ENCODE results near the gene PPP1R14C. TPM values are rescaled to one million over a fixed set of nuclear protein-coding genes. Genes with fewer than 3 reads are reported as not detected.

The PPP1R14C gene, protein sequence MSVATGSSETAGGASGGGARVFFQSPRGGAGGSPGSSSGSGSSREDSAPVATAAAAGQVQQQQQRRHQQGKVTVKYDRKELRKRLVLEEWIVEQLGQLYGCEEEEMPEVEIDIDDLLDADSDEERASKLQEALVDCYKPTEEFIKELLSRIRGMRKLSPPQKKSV
- total RNA-seq (2014; rRNA removed; shearing (Covaris generic)) = not detected in 2 replicates
- not detected in 2 replicates for polyA plus RNA-seq (2014; cell fraction: nucleus; rRNA removed)

DNA sequence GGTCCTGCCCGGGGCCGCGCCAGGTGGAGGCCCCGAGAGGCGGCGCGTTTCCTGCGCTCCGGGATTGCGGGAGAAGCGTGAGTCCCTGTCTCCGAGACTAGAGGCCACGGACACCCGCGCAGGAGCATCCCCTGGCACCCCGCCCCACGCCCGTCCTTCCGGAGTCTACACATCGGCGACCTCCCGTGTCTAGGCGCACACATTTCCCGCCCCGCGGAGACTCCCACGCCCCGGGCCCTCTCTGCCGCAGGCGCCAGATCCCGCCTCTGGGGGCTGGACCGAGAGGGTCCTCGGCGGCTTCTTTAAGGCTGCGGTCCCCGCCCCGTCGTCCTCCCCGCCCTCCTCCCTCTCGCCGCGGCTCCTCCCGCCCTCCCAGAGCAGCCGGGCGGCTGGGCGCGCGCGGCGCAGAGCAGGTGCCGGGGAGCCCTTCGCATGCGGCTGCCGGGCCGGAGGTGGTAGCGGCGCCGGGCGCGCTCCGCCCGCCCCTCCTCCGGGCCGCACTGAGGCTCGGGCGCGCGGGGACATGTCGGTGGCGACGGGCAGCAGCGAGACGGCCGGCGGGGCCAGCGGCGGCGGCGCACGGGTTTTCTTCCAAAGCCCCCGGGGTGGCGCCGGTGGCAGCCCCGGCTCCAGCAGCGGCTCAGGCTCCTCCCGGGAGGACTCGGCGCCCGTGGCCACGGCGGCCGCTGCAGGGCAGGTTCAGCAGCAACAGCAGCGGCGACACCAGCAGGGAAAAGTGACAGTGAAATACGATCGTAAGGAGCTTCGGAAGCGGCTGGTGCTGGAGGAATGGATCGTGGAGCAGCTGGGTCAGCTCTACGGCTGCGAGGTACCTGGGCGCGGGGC lies at the start of gene PPP1R14C:
TSS of gene PPP1R14C (plus strand) at position 375 of the 846 bp plus-strand sequence. CDS start at position 524, 149 bp downstream.
- DNase-seq (ENCODE audit: extremely low read depth, low read depth) = no peak

DNA sequence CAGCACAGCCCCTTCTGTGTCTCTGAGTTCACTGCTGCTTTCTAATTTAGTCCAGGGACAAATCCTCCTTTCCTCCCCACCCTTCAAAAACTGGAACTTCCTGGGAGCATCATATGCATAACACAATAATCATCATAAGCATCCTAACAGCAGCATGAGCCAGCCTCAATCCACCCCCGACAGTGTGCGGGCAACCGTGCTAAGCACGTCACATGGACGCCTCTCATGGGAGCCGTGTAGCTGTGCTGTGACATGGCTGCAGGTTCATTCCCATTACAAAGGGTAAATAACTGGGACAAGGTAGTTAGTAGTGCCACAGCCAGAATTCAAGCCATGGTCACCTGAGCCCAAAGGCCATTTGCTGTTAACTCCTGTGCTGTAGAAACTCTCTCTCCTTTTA lies 49.4 kb upstream of the PPP1R14C start:
- no peak for DNase-seq (ENCODE audit: extremely low read depth, low read depth)

DNA sequence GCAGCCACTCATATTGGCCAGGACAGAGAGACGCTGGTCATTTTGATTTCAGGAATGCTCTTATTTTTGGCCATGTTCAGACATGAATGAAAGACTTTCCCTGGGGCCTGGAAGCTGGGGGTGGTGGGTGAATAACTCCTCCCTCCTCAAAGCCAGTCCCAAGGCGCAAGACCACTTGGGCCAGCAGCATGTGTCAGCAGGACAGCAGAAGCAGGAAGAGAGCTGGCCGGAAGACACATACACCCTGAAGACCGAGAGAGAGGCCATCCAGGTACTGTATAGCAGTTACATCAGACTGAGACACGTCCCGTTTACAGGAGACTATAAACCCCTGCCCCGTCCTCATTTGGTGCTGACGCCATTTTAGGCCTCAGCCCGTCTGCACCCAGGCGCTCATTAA lies 44.7 kb upstream of the PPP1R14C start:
- DNase-seq (ENCODE audit: extremely low read depth, low read depth) = no peak

DNA sequence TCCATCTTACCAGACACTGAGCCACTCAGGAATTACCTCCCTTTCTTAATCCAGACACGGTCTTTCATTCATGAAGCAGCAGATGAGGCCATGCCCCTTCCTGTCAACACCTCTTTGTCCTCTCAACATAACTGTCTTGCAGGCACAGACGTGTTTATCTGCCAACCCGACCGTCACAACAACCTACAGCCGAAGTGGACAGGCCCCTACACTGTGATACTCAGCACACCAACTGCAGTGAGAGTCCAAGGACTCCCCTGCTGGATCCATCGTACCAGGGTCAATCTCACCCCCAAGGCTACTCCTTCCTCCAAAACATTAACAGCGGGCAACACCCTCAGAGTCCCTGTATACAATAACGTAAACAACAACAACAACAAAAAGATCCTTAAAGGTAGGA lies 43.3 kb upstream of the PPP1R14C start:
- no peak for DNase-seq (ENCODE audit: extremely low read depth, low read depth)

DNA sequence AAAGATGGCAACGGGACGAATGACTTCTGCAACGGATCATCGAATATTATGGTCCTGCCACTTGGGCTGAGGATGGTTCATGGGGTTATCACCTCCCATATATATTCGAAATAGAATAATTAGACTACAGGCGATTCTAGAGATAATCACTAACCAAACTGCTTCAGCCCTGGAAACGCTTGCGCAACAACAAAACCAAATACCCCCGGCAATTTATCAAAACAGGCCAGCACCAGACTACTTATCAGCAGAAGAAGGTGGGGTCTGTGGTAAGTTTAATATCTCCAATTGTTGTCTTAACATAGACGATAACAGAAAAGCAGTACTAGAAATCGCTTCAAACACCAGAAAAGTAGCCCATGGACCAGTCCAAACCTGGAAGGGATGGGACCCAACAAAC lies 42.9 kb upstream of the PPP1R14C start:
- no peak for DNase-seq (ENCODE audit: extremely low read depth, low read depth)

DNA sequence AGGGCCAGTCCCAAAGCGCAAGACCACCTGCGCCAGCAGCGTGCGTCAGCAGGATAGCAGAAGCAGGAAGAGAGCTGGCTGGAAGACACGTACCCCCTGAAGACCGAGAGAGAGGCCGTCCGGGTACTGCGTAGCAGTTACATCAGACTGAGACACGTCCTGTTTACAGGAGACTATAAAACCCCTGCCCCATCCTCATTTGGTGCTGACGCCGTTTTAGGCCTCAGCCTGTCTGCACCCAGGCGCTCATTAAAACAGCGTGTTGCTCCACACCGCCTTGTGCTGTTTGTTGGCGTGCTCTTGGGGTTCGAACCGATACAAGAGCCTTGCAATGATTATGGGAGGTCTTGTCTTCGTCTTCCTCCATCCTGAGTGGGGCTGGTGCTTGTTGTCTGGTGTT lies 42.1 kb upstream of the PPP1R14C start:
- no peak for DNase-seq (ENCODE audit: extremely low read depth, low read depth)

DNA sequence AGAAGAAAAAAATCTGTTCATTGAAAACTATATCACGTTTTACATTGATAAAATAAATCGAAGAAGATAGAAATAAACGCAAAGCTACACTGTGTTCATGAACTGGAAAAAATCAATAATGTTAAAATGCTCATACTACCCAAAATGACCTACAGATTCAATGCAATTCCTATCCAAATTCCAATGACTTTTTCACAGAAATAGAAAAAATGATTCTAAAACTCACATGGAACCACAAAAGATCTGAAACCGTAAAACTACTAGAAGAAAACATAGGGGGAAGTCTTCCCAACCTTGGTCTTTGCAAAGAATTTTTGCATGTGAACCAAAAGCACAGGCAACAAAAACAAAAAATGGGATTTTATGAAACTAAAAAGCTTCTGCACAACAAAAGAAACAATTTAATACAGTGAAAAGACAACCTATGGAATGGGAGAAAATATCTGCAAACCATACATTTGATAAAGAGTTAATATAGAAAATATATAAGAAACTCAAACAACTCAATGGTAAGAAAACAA lies 40.0 kb upstream of the PPP1R14C start:
- no peak for DNase-seq (ENCODE audit: extremely low read depth, low read depth)

DNA sequence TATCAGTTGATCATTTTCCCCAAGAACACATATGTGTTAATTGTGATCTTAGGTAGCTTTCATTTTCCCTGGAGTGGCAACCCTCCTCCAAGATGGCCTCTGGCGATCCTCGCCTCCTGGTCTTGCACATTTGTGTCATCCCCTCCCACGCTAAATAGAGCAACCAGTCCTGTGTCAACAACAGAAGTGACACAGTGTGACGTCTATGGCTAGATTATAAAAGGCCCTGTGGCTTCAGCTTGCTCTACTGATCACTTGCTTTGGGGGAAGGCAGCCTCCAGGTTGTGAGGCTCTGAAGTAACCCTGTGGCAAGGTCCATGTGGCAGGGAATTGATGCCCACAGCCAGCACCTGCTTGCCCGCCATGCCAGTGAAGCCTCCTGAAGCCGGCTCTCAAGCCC lies 30.6 kb upstream of the PPP1R14C start:
- DNase-seq (ENCODE audit: extremely low read depth, low read depth) = no peak

DNA sequence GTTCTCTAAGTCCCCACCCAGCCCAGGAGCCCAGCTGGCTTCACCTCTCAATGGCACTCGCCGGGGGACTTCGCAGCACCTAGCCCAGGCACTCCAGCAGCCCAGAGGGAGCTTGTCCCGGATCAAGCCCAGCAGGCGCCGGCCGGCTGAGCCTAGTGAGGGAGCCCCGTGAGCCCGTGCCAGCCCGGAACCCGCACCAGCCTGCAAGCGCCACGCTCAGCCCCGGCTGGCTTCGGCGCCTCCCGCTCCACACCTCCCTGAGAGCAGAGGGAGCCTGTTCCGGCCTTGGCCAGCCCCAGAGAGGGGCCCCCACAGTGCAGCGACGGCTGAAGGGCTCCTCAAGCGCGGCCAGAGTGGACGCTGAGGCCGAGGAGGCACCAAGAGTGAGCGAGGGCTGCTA lies 27.1 kb upstream of the PPP1R14C start:
- DNase-seq (ENCODE audit: extremely low read depth, low read depth) = no peak

DNA sequence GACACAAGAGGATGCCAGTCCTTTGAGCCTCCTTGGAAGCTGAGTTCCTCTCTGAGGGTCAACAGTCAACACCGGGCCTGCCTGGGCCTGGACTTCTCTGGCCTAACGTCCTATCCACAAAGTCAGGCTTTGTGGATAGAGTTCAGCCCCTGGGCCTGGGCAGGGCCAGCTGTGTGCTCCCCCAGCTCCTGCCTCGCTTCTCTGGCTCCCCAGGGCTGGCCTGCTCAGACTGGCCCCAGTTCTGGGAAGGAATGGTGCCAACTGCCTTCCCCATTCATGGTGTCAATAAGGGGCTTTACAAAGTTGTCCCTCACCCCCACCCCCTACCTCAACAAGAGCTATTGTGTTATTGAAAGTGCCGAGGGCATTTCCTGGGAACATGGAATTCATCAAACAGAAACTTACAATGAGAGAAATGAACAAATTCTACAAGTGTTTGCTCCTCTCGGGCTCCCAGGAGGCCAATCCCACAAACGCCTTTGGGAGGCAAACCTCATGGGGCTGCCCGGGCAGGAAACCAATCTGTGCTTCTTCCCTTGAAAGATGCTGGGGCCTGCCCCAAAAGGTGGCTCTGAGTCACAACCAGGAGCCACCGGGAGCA lies 26.5 kb upstream of the PPP1R14C start:
- no peak for DNase-seq (ENCODE audit: extremely low read depth, low read depth)

DNA sequence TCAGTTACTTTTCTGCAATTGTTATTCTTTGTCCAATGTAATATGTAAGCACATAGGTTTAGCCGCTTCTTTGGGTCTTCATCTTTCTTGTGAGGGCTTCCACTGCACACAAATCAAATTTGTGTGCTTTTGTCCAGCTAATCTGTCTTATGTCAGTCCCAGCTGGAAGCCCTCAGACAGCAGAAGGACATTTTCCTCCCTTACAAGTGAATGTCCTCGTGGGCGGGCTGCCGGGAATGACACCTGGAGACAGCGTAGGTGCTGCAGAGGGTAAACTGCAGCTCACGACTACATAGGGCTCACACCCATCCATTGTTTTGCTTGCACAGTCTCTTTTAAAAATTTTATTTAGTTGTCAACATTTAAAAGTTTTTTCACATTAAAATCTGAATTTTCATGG lies 24.6 kb upstream of the PPP1R14C start:
- no peak for DNase-seq (ENCODE audit: extremely low read depth, low read depth)

DNA sequence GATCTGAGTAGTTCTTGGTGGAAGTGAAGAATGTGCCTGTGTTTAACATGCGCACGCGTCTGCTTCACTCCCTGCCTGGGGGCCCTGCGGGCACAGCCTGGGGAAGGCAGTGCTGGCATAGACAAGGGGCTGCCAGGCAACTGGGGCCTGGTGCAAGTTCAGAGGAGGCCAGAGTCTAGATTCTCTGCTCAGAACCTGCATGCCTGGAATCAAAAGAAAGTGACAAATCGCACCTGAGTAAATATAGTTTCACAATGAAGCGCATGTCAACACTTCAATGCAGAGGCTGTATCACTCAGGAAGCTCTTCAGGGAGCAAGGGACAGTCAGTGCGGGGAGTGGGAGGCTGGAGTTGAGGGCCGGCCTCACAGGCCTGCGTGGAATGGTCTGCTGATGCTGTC lies 24.2 kb upstream of the PPP1R14C start:
- DNase-seq (ENCODE audit: extremely low read depth, low read depth) = no peak

DNA sequence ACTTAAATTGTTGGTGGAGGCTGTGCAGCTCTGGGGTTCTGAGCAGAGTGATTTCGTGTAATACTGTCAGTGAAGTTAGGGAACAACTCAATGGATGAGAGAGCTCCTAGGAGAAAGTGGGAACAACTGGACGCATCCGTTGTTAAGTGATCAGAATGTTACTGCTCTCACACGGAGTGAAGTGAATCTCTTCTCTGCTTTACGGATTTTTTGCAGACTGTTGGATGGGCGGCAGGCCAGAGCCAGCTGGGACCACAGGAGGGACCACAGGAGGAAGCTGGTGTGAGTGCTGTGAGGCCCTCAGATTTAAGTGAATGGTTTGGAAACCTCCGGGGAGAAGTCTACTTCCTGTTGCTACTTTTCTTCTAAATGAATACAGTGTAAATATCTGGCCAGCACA lies 23.7 kb upstream of the PPP1R14C start:
- no peak for DNase-seq (ENCODE audit: extremely low read depth, low read depth)

DNA sequence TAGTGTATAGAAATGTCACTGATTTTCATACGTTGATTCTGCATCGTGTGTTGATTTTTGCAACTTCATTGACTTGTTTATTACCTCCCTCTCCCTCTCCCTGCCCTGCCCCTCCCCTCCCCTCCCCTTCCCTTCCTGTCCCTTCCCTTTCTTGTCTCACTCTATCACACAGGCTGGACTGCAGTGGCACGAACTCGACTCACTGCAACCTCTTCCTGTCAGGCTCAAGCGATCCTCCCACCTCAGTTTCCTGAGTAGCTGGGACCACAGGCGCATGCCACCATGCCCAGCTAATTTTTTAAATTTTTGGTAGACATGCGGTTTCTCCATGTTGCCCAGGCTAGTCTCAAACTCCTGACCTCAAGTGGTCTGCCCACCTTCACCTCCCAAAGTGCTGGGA lies 19.2 kb upstream of the PPP1R14C start:
- no peak for DNase-seq (ENCODE audit: extremely low read depth, low read depth)

DNA sequence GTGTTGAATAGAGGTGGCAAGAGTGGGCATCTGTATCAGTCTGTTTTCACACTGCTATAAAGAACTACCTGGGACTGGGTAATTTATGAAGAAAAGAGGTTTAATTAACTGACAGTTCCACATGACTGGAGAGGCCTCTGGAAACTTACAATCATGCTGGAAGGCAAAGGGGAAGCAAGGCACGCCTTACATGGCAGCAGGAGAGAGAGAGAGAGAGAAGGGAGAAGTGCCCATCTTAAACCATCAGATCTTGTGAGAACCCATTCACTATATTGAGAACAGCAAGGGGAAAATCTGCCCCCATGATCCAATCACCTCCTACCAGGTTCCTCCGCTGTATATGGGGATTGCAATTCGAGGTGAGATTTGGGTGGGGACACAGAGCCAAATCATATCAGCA lies 18.6 kb upstream of the PPP1R14C start:
- no peak for DNase-seq (ENCODE audit: extremely low read depth, low read depth)

DNA sequence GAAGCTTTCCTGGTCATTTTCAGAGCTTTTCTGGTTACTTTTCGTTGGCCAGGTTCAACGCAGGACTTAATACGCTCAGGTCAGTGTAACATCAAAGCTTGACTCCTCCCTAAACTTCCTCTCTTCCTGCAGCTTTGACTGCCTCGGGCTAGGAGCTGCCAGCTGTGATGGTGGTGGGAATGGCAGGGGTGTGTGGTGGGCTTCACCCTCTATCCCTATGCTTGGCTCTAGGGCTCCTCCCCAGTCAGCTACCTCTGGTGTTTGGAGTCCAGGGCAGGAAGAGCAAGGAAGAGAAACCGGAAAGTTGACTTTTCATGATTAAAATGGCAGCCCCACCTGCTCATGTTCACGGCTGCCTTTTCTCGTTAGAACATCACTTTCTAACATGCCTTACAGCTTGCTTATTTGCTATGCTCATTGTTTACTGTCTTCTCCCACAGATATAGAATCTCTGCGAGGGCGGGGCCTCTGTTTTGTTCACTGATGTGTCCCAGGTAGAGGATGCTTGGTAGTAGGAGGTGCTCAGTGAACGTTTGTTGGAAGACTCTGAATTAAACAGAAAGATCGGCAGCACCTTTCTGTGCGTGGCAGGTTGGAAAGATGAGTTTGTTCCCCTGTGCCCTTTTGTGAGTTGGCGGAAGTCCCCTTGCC lies 16.1 kb upstream of the PPP1R14C start:
- no peak for DNase-seq (ENCODE audit: extremely low read depth, low read depth)

DNA sequence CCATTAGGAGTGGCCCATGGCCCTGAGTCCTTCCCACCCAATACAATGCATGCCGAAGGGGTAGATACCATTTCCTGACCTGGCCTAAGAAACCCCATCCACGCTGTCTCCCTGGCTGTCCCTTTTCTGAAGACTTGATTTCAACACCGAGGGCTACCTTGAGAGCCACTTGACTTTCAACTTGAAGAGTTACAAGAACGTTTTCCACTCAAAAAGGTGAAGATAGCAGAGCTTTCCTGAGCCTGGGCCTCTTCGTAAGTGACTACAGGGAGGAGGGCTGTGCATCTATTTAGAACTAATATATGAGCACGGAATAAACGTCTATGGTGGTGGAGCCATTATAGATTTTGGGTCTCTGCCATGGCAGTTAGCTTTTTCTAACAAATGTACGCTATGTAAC lies 14.4 kb upstream of the PPP1R14C start:
- no peak for DNase-seq (ENCODE audit: extremely low read depth, low read depth)

DNA sequence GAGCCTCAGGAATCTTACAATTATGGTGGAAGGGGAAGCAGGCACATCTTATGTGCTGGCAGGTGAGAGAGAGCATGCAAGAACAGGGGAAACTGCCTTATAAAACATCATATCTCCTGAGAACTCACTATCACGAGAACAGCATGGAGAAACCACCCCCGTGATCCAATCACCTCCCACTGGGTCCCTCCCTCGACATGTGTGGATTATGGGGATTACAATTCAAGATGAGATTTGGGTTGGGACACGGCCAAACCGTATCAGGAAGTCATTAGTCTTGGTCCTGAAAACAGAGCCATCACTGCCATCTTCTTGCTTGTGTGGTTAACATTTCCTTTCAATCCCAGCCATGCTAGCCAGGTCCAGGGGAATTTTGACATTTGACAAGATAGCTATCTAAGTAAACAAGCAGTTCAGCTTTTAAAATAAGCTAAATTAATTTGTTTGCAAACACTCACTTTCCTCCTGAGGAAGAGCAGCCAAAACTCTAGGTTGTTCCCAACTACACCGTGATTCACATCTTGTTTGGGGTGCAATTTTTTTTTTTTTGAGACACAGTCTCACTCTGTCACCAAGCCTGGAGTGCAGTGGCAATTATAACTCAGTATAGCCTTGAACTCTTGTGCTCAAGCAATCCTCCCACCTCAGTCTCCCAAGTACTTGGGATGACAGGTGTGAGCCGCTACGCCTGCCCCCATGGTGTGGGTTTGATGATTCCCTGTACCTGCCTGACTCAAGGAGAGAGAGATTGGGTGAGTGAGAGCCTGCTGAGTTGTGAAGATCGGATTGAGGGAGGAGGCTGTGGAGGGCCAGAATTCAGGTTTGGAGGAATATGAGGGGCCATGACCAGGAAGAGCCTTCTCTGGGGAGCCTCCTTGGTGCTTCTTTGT lies 13.0 kb upstream of the PPP1R14C start:
- no peak for DNase-seq (ENCODE audit: extremely low read depth, low read depth)

DNA sequence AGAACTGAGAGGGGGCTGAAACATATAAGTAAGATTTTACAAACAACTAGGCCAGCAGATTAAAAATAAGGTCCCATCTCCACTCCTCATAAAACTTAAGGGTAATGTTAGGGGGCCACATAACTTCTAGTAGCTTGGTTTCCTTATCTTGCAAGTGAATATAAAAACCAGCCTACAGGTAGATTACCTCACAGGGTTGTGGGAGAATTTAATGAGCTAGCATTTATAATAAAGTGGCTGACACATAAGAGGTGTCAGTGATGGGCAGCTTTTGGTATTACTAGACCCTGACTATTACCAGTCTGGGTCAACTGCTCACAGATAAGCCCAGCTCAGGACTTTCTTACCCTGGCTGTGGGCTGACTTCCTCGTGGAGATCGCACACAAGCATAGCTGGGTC lies 9.2 kb upstream of the PPP1R14C start:
- DNase-seq (ENCODE audit: extremely low read depth, low read depth) = no peak

DNA sequence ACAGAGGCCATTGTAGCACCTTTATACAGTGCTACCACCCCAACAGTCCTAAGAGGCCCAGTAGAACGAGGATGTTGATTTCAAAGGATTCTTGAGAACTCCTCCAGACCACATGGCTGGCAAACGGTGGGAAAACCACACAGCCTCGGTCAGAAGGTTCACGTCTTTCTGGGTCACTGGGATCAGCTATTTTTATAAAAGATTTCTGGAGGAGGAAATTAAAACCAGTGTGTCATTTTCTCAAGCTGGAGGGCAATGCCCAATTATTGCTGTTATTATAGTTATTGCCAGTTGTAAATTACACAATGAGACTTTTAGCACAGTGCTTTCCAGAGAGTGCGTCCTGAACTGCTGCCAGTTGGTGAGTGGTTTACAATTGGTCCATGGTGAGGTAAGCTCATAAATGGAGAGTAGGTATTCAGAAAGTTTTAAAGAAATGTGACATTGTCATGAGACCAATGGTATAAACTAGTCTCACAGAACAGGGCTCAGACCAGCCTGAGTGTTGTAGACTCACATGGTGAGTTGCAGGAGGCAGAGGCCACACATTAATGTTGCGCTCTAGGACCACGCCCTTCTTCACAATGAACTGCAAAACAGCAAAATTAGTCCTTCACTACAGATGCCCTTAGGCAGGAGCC lies 8.4 kb upstream of the PPP1R14C start:
- no peak for DNase-seq (ENCODE audit: extremely low read depth, low read depth)

All from NCI-H460 (cell line).